ENCODE results near the gene DMWD.

The DMWD gene

DNA sequence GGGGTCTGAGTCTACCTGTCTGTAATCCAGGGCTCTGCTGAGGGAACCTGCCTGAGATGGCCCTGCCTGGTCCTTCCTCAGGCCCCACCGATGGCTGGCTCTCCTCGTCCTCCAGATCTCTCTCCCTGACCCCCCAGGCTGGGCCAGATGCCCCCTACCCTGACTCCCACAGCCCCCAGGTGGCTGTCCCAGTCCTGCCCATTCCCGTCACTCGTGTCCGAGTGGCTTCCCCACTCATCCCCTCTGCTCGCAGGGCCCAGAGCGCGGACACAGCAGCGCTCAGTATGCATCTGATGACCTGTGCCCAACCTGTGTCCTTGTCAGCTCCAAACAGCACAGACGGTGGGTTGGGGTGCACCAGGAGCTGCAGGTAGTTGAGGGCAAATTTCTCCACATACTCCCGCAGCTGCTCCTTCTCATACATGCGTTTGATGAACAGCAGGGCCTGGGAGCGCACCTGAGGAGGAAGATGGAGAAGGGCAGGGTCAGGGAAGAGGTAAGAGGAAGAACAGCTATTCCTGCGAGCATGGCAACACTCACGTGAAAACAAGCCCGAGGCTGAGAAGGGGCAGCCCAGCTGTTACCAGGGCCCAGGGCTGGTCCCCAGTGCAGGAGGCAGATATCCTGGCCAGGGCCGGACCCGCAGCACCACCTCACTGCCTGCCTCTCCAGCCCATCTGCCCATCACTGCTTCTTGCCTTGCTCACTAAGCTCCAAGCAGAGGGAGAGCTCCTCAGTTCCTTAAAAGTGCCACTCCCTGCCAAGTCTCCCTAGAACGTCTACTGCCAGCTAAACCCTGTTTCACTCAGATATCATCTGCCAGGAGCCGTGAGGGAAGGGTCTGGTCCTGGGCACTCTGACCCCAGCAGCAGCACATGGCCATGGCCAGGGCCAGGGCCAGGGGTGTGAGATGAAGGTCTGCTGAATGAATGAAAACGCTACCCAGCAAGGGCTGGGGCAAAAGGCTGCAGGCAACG is 33.6 kb upstream of the DMWD start:
- DNase-seq (ENCODE audit: low read depth) = no peak
- no peak overlapping the region for H3K4me3 ChIP-seq (ENCODE audit: low read length)
- TF ChIP-seq, protein P1, sequence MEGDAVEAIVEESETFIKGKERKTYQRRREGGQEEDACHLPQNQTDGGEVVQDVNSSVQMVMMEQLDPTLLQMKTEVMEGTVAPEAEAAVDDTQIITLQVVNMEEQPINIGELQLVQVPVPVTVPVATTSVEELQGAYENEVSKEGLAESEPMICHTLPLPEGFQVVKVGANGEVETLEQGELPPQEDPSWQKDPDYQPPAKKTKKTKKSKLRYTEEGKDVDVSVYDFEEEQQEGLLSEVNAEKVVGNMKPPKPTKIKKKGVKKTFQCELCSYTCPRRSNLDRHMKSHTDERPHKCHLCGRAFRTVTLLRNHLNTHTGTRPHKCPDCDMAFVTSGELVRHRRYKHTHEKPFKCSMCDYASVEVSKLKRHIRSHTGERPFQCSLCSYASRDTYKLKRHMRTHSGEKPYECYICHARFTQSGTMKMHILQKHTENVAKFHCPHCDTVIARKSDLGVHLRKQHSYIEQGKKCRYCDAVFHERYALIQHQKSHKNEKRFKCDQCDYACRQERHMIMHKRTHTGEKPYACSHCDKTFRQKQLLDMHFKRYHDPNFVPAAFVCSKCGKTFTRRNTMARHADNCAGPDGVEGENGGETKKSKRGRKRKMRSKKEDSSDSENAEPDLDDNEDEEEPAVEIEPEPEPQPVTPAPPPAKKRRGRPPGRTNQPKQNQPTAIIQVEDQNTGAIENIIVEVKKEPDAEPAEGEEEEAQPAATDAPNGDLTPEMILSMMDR (conservative IDR thresholded peaks at IDR 0.05; ENCODE audit: low read depth, low read length) = no peak

DNA sequence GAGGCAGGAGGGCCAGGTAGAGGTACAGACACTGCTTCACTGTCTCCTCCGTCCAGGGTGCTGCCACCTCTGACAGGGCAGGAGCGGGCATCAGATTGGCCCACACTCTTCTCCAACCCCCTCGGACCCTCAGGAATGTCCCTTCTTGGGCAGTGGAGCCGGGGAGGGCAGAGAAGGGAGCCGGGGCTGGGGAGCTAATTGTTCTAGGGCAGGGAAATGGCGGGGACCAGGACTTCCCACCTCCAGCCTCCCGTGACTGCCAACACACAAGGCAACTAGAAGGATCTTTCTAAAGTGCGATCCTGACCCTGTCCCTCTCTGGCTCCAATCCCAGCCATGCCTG is 32.6 kb upstream of the DMWD start:
- TF ChIP-seq, protein P1 (conservative IDR thresholded peaks at IDR 0.05; ENCODE audit: low read depth, low read length) = no peak
- DNase-seq (ENCODE audit: low read depth) = no peak
- H3K4me3 ChIP-seq (ENCODE audit: low read length) = no peak overlapping the region

DNA sequence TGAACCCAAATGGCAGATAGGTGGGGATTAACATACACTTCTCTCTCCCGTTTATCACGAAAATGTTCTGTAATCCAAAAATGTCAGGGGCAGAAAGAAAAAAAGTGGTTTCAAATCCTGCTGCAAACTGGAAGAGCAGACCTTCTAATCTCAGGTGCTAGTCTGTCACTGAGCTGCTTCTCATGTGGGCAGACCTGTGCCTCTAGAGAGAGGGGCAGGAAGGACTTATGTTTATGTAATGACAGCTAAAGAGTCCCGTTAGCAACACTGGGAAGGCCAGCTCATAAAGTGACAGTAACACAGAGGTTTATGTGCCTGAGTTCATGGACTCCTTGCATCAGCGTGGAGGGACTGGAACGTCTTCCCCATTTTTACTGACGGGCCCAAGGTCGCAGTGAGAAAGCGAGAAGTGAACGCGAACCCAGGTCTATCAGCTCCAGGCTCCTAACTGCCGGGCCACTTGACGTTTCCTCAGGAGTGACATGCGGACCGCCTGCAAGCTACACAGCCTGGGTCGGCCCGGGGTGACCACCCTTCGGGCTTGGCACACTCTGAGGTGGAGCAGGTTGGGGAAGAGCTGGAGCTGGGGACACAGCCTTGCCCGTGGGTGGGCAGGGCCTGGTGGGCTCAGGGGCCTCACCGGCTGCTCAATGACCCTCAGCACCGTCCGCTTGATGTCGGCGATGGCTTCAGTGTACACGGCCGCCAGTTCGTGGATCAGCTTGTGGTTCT is 32.1 kb upstream of the DMWD start:
- DNase-seq (ENCODE audit: low read depth) = no peak
- TF ChIP-seq, protein P1 (conservative IDR thresholded peaks at IDR 0.05; ENCODE audit: low read depth, low read length) = no peak
- no peak overlapping the region for H3K4me3 ChIP-seq (ENCODE audit: low read length)

DNA sequence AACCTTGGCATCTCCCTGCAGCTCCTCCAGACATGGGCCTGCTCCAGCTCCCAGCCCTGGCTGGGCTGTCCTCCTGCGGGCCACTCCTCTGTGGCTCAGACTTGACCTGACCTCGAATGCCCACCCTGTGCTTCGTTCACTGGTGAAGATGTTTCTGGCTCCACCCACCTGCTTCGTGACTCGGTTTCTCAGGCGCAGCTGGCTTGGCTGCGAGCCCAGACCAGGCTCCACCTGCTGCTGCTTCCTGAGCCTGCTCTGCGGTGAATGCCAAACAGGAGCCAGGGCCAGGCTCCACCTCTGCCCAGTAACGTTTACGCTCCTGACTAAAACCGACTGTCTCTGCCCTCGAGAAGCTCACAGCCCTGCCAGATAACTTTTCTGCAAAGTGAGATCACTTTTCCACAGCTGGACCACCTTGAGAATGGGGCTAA is 31.4 kb upstream of the DMWD start:
- no peak for DNase-seq (ENCODE audit: low read depth)
- TF ChIP-seq, protein P1 (conservative IDR thresholded peaks at IDR 0.05; ENCODE audit: low read depth, low read length) = no peak
- H3K4me3 ChIP-seq (ENCODE audit: low read length) = no peak overlapping the region

DNA sequence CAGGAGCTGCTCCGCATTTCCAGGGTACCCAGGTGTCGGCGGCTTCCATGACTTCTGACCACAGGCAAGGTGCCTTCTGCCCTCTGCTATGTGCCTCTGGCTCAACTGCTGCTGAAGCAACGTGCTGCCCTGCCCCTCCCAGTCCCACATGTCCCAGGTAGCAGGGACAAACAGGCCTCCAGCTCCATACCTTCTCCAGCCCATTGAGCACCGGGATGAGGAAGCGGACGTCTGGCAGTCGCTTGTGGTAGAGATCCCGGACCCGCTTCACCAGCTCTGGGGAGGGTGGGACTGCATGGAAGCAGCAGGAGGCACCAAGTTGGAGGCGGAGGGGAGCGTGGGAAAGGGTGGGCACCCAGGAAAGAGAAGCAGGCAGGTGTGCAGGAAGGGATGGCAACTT is 30.5 kb upstream of the DMWD start:
- no peak for DNase-seq (ENCODE audit: low read depth)
- TF ChIP-seq, protein P1 (conservative IDR thresholded peaks at IDR 0.05; ENCODE audit: low read depth, low read length) = no peak
- no peak overlapping the region for H3K4me3 ChIP-seq (ENCODE audit: low read length)

DNA sequence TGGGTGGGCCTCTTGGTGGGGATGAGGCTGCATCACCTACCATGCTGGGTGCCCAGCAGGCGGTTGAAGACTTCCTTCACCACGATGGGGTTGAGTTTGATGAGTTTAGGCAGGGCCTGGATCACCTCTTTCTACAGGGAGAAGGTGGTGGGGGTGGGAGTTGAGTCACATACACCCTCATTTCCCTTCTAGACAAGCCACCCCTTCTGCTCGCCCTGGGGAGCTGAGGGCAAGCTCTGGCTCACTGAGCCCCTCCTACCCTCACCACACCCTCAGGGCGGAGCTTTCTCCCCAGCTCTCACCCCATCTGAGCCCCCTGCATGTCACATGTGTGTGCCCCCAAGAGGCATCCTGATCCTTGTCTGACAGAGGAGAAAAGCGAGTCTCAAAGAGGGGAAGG is 30.1 kb upstream of the DMWD start:
- no peak for DNase-seq (ENCODE audit: low read depth)
- TF ChIP-seq, protein P1 (conservative IDR thresholded peaks at IDR 0.05; ENCODE audit: low read depth, low read length) = no peak
- H3K4me3 ChIP-seq (ENCODE audit: low read length) = no peak overlapping the region

Measured in retinal pigment epithelial cell (primary cell).